GM21619 (cell line): ENCODE results near the gene SSX2IP.
"Not testable (repeated sequence)": the region's sequence is repeated elsewhere in the genome, so short reads cannot be mapped to it uniquely, and the experiment has no call there.

Source experiments
- ATAC-seq: cut with Tn5 transposase; IDR thresholded peaks from one replicate; pipeline ENCODE4 v1.9.1; 2021; ENCODE audit not compliant: unreplicated experiment

The SSX2IP gene

DNA sequence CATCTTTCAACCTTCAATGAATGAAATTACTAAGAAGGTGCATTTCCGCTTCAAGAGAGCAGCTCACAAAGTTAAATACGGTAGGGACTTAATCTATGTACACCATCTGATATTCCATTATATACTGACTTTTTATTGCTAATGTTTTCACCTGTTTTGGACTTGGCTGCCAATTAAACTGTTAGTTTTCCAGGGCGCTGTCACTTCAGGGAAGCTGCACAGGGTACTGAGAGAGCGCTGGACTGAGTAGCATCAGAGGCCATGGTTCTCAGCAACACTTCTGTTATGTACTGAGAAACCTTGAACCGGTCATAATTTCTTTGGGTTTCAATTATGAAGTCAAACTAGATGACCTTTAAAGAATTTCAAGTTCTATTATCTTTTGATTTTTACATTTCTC, 8.2 kb downstream of the SSX2IP start:
- ATAC-seq, result no peak

DNA sequence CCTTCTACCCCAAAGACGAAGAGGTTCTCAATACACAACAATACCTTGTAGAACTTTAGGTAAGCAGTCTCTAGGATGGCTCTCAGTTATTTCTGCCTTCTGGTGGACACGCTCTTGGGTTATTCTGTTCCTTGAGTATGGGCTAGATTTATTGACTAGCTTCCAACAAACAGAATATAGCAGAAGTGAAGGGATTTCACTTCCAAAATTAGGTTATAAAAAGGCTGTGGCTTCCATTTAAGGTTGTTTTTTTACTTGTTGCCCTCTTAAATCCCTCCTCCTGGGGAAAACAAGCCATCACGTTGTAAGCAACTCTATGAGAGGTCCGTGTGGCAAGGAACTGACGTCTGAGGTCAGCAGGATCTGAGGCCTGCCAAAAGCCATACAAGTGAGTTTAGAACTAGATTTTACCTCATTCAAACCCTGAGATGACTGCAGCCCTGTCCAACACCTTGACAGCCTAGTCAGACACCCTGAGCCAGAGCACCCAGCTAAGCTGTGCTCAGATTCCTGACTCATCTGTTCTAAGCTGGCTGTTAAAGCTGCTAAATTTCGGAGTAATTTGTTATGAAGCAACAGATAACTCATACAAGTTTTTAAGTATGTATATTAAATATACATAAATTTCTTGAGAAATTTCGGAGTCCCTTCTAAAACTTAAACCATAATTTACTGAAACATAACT, 12.7 kb downstream of the SSX2IP start:
- no peak for ATAC-seq

DNA sequence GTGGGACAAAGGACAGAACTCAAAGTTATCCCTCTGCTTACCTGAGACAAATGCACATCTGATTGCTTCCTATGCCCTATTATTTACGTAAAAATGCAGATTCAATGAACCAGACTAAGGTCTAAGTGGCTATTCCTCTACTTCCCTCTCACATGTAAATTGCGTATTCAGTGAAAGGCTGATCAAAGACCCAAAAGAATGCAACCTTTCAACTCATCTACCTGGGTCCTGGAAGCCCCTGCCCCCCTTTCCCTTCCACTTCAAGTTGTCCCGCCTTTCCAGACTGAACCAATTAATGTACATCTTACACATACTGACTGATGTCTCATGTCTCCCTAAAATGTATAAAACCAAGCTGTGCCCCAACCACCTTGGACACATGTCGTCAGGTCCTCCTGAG, 14.6 kb downstream of the SSX2IP start:
- no peak for ATAC-seq

DNA sequence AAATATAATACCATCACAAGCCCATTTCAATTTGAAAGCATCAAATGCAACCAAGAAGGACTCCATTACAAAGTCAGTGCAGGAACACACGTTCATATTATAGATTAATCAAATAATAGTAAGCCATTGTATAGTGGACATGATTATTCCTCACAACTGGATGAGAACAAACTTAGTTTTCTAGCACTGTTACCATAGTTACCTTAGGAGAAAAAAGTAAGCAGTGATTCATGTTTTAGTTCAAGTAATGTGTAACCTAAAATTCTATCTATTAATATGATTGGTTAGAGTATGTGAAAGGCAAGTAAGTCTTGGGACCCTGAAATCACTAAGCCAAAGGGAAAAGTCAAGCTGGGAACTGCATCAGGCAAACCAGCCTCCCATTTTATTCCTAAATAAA, 15.2 kb downstream of the SSX2IP start:
- no peak for ATAC-seq

DNA sequence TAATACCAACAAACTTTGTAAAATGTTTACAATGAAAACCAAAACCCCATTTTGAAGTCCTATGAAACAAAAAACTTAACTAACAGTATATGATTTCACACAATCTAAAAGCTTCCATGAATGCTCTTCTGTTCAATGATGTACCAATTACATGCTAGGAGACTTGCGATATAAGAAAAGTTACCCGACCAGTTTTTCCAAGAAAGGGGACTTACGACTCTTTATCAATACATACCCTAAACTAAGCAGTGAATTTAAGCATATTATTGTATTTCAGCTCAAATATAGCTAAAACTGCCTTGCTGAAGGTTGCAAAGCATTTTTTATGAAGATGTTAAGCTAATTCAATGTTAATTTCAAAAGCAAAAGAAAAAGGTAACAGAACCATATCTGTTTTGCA, 15.6 kb downstream of the SSX2IP start:
- ATAC-seq, result no peak

DNA sequence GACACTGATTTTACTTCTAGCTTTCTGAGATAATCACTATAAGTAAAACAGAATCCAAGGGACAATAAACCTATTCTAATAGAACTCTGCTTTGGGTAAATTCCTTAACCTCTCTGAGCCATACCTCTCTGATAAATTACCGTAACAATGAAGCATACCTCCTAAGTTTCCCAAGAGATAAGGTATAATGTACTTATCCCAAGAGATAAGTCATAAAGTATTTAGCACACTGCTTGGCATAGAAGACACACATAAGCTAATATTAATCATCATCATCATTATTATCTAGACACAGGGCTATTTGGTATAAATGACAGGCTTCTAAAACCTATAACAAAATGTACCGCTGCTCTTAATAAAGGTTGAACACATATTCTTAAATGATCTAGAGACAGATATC, 16.2 kb downstream of the SSX2IP start:
- no peak for ATAC-seq

DNA sequence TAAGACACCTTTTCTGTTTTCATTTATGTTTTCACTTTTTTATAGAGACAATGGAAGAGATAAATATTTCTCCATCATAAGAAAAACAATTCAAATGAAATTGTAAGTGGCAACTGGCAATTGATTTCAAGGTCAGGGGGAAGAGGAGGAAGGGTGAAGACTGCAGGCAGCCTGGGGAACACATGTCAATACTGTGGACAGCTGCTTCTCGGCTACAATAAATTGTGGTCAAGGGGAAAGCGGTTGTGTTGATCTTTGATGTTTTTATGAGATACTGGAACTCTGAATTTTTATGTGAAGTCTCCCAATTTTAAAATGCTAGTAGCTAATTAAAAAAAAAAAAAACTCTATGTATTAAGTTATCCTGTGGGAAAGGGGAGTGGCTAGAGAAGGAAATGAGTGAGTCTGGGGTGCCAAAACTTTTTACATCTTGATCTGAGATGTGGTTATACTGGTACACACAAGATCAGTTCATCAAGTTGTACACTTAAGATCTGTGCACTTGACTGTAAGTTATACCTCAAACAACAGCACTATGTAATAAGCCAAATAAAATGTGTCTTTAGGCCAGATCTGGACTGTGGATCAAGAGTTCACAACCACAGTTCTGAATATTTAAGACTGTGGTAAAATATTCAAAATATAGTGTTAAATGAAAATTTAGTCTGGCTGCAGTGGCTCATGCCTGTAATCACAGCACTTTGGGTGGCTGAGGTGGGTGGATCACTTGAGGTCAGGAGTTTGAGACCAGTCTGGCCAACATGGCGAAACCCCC, 18.0 kb downstream of the SSX2IP start:
- ATAC-seq, result no peak

DNA sequence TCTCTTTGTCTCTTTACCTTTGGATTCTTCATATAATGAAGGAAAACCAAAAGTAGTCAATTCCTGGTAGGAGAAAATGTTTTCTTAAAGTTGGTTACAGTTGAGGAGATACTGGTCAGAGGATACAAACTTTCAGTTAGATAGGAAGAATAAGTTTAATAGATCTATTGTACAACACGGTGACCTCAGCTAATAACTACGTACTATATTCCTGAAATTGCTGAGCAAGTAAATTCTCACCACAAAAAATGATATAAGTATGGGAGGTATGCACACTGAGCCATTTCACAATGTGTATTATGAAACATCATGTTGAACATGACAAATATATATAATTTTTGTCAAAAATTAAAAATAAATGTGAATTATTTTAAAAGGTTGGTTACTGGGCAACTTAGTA, 20.4 kb downstream of the SSX2IP start:
- ATAC-seq, result no peak

DNA sequence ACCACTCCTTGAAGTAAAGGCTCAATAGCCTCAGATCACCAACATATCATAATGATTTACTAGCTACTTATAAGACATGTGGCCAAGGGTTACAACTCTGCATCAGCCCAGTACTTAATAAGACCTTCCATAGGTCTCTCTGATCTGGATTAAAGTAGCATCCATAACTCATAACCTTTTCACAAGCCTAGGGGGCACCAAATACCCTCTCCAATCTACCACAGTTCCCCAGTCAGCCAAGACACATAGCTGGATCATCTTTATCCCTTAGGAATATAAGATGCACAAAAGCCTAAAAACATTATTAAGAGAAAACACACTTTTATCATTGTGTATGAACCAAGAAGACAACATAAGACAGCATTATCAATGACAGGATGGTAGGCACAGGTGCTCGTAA, 22.1 kb downstream of the SSX2IP start:
- ATAC-seq, result no peak

DNA sequence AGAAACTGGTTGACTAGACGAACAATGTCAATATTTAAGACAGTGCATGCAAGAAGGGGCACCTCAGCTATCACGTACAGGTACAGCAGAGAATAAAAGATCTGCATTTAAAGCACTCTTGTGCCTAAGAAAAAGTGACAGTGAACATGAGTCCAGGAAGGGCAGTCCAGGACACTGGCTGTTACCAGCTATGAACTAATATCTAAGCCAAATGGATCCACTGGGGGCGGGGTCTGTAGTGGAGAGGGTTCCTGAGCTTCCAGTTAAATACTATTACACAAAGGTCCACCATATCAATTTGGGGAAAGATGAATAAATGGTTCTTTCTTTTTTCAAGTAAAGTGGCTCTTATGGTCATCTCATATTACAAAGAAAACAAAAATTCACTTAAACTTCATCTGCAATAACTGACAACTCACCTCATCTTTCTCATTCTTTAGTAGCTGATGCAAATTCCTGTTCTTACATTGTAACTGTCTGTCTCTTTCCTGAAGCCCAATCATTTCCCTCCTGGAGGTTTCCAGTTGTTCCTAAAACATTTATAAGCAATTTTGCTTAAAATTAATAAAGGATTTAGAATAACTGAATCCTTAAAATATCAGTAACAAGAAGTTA, 24.5 kb downstream of the SSX2IP start:
- ATAC-seq, result no peak

DNA sequence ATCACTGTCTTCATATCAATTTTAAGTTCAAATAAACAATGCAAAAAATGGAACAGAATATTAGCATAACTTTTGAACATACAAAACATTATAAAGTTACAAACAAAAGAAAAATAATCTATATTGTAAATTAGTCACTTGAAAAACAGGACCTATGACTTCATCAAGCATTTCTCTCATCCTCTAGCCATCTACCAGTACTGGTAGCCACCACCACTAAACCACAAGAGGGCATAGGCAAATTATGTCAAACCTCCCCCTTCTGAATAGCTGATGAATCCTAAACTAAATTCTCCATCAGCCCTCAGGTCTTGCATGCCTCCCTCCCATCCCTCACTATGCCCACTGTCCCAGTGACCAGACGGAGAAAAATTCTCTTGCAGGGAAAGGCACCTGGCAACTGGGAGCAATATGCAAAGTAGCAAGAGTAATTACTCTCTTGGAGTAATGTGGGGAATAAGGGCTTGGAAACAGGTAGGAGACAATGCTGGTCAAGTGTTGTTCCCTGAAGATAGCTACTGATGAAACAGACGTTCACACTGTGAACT, 37.1 kb downstream of the SSX2IP start:
- no peak for ATAC-seq

DNA sequence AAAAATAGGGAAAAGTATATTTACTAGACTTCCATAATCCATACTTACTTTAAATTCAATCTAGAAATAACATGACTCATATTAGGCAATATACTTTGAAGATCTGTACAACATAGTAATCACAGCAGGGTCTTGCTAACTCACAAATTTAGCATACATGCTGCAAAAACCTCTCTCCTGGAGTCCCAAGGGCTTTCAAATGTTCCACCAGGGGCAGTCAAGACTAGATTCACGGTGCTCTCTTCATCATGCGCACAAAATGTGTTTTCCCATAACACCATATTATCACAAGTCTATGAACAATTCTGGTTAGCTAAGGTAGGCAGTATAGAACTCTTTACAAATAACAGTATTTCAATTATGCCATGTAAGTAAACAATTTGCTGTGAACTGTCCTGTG, 45.8 kb downstream of the SSX2IP start:
- ATAC-seq, result no peak

DNA sequence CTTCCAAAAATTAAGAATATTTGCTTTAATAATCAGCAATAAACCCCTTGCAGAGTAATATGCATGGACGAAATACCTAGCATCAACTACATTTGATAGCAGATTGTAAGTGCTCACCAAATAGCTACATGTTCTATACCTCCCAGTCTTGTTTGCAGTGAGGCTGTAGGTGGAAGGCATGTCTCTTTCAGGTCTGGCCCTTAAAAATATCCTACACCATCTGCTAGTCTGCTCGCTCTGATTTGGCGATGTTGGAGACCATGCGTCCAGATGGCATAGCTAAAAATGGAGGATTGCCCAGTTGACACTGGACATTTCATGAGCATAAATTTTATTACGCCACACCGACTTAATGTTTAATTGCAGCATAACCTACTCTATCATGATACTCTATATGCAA, 47.1 kb downstream of the SSX2IP start:
- ATAC-seq, result no peak

DNA sequence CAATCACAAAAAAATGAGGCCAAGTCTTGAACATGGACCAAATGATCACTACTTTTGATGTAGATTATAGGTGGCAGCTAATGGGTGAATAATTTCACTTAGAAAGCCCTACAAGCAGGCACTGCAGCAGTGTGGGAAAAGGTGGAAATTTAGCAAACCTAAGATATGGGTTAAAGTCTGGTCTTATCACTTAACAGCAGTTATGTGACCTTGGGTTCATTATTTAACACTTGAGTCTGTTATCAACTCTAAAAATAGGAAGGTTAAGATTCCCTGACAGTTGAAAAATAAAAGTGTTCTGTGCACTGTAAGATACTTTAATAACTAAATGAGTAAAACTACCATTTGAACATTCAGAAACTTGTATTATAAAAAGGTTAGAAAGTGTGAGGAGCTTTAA, 47.5 kb downstream of the SSX2IP start:
- no peak for ATAC-seq

DNA sequence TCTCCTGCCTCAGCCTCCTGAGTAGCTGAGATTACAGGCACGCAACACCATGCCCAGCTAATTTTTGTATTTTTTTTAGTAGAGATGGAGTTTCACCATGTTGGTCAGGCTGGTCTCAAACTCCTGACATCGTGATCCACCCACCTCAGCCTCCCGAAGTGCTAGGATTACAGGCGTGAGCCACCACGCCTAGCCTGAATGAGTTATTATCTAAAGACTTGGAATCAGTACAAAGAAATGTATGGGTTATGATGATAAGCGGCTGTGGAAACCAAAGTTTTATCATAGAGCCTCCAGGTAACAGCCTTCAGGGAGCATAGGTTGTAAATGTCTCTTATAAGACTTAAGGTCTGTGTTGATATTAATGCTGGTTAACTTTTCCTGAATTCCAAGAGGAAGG, 50.5 kb downstream of the SSX2IP start:
- not testable (repeated sequence) for ATAC-seq

DNA sequence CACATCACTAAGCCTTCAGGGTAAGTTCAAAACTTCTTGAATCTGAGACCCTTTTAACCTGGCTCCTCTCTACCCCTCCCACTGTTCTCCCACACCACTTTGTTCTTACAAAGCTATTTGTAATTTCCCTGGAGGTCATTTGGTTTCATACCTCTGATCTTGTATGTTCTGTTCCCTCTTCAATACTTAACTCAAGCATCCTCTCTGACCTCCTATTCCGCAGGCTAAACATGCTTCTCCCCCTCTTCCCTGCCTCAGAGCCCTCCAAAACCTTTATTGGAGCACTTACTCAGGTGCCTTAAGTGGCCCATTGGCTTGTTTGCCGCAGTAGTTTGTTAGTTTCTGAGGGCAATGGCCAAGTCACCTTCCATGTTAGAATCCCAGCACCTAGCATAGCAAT, 54.8 kb downstream of the SSX2IP start:
- no peak for ATAC-seq

DNA sequence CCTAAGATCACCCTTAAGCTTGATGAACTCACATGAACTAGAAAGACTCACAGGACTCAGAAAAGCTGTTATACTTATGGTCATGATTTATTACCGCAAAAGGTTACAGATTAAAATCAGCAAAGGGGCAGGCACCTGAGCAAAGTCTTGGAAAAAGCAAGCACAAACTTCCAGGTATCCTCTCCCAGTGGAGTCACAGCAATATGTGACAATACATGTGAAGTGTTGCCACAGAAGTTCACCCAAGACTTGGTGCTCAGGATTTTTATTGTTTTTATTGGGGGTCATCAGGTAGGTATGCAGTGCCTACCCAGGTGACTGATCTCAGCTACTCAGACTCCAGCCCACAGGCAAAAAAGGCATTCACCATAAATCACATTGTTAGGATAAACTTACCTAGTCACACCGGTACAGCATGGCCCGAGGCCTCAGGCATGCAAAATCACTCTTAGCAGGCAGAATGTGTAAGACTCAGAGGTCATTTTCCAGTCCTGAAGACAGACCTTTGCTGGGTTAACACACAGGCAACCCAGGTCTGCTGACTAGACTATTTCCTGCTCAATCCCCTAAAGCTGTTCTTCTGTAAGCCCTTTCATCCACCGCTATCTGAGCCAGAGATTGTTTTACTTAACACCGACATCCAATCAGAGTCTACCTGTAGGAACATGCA, 55.6 kb downstream of the SSX2IP start:
- ATAC-seq, result no peak

DNA sequence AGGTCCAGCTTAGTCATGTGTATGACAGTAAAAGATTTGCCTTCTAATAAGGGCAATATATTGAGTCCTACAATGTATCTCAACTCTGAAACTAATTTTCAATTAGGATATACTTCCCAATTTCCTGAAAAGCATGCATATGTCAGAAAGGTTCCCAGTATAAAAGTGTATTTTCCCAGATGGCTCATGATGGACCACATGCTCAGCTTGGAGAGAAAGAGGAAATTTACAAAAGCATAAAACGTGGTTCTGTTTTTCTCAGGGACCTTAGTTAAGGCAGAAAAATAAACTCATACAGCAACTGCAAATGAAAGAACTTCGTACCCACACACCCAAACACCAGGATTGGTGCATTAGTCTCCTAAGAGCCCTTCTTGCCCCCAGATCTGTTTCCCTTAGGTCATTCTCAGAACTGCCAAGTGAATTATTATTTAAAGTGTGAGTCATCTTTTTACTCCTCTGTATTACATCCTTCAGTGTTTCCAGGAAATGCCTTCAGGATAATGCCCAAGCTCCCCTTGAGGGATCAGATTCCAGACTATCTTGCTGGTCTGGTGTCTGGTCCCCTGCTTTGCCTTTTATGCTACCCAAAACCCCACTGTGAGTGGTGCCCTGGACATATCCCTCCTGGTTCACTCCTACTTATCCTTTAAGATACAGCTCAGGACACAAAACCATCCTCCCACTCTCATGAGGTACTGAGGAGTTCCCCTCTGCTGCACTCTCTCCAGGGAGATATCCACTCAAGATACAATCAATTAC, 57.4 kb downstream of the SSX2IP start:
- ATAC-seq, result peak; percentile 77

DNA sequence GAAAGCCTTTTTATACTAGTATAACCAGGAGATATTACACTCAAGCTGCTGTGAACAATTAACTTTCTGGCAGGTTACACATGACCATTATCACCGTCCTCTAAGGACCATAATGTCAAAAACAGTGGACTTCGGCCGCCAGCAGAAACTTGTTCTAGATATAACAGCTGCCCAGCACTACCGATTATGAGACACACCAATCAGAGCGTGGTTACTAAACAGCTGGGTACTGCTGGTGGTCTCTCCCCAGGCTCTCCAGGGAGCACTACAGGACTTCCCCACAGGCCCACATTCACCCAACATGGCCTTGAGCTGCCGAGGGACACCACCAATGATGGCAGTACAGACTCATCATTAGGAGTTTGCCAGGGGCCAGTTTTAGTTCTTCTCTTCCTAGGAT, 58.1 kb downstream of the SSX2IP start:
- ATAC-seq, result no peak

DNA sequence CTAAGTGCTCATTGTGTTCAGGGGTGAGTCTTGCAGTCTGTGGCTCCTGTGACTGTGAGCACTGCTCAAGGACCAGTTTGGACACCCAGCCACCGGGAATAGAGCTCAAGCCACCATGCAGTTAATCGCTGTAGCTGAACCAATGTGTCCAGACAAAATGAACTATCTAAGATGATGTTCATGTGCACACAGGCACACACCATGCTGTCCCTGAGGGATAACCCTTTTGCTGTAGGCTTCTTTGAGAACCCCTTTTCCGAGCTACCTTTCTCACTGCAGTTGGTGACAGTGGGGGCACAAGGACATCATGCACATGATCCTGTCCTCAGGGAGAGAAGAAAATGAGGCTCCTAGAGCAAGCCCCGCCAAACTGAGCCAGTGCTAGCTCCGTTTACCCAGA, 65.4 kb downstream of the SSX2IP start:
- no peak for ATAC-seq

DNA sequence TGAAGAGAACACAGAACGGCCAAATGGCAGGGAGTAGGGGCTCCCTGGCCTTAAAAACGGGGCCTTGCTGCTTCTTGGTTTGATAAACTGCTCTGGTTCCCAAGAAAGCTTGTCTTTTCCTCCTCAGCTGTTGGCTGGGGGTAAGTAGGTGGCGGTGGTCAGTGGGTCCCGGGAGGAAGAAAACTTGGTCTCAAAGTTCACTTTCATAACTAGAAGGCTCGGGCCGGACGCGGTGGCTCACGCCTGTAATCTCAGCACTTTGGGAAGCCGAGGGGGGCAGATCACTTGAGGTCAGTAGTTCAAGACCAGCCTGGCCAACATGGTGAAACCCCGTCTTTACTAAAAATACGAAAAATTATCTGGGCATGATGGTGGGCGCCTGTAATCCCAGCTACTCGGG, 68.7 kb downstream of the SSX2IP start:
- ATAC-seq, result no peak
